NT2/D1 (cell line): ENCODE measurements around the gene HIGD1A.
A peak's percentile ranks its signal among the peaks of the same experiment; 100 is the strongest.

Experiments
- DNase-seq: peaks from one replicate; pipeline ENCODE4 v3.0.0-alpha.2; 2011; ENCODE audit warnings: low read depth, low spot score
- H3K27me3 ChIP-seq: 2 replicates; pipeline ENCODE4 v1.6.0; 2011; ENCODE audit warnings: mild to moderate bottlenecking; ENCODE audit not compliant: insufficient read length, insufficient read depth
- H3K36me3 ChIP-seq: 2 replicates; pipeline ENCODE4 v1.6.1; 2011; ENCODE audit warnings: mild to moderate bottlenecking, low read length, mixed read lengths; ENCODE audit not compliant: insufficient read depth, insufficient read length
- H3K4me1 ChIP-seq: 2 replicates; pipeline ENCODE4 v1.5.1; 2011; ENCODE audit not compliant: insufficient read depth, insufficient read length
- H3K4me3 ChIP-seq: 2 replicates; pipeline ENCODE4 v1.5.1; 2011; ENCODE audit warnings: low read depth; ENCODE audit not compliant: insufficient read length
- H3K9ac ChIP-seq: 2 replicates; pipeline ENCODE4 v1.6.0; 2011; ENCODE audit warnings: low read depth; ENCODE audit not compliant: insufficient read length
- H3K9me3 ChIP-seq: 2 replicates; pipeline ENCODE4 v1.5.1; 2011; ENCODE audit warnings: mild to moderate bottlenecking, low read length; ENCODE audit not compliant: insufficient read depth
- SUZ12 ChIP-seq: IDR thresholded peaks from 2 replicates; pipeline ENCODE4 v1.6.1; 2011; ENCODE audit not compliant: insufficient read length, insufficient read depth; ENCODE audit errors: extremely low read depth
- YY1 ChIP-seq: IDR thresholded peaks from 2 replicates; pipeline ENCODE4 v1.6.1; 2011; ENCODE audit not compliant: insufficient read length, insufficient read depth
- ZNF274 ChIP-seq: IDR thresholded peaks from 2 replicates; pipeline ENCODE4 v1.6.1; 2011; ENCODE audit warnings: mild to moderate bottlenecking, low read depth, low read length

HIGD1A gene

DNA sequence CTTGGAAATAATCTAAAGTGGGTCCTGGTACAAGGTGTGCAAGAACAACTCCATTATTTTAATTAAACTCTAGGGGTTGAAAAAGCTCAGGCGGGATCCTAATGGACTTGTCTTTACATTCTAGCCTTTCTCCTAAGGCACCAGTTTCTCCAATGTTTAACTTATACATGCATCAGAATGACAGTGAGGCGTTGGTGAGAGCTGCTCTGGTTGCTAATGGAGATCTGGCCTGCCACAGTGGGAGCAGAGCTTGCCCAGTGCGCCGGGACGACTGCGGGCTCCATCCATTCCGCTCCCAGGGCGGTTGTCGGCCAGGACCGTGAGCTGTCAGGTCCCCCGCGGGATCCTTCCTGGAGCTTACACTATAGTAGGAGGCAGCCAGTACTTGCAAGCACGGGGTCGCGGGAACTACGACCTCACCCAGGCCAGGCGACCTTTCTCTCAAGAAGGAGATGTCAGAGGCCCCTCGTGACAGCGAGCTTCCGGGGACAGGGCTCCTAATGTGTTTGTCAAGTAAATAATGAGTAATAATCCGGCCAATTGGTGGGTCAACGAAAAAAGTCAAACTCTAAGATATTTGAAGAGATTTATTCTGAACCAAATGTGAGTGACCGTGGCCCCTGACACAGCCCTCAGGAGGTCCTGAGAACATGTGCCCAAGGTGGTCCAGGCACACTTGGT is 991 bp upstream of the HIGD1A start:
- peaks cover 20% of the 10 kb centered on the region for H3K36me3 ChIP-seq
- peaks cover 16% of the 10 kb centered on the region for H3K27me3 ChIP-seq
- H3K9ac ChIP-seq: peak overlapping the region; percentile 92
- H3K9me3 ChIP-seq: no peaks in the 10 kb centered on the region
- peak overlapping the region; percentile 79 for H3K4me3 ChIP-seq
- TF ChIP-seq YY1: no peak
- TF ChIP-seq SUZ12: no peak
- no peak for TF ChIP-seq ZNF274
- no peak for DNase-seq
- H3K4me1 ChIP-seq: no peaks in the 10 kb centered on the region

DNA sequence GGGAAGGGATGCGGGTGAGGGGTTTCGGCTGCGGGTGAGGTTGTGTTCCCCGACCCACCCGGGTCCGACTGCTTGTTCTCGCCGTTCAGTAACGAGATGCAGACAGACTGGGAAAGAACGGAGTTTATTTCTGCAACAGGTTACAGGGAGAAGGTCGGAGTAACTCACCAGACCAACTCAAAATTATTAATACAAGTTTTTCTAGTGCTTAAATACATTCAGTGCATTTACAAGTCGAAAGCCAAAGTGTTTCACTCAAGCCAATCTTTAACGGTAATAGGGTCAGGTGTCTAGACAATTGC is 492 bp upstream of the HIGD1A start:
- H3K9ac ChIP-seq: peak overlapping the region; percentile 92
- TF ChIP-seq YY1 (no peak), SUZ12 (no peak), ZNF274 (no peak)
- no peak for DNase-seq
- H3K4me1 ChIP-seq: no peaks in the 10 kb centered on the region
- H3K36me3 ChIP-seq: peaks cover 23% of the 10 kb centered on the region
- peaks cover 16% of the 10 kb centered on the region for H3K27me3 ChIP-seq
- 0 out of 2 replicates have a peak, but pooled peaks cover 3% of the 10 kb centered on the region for H3K9me3 ChIP-seq
- peak overlapping the region; percentile 79 for H3K4me3 ChIP-seq

DNA sequence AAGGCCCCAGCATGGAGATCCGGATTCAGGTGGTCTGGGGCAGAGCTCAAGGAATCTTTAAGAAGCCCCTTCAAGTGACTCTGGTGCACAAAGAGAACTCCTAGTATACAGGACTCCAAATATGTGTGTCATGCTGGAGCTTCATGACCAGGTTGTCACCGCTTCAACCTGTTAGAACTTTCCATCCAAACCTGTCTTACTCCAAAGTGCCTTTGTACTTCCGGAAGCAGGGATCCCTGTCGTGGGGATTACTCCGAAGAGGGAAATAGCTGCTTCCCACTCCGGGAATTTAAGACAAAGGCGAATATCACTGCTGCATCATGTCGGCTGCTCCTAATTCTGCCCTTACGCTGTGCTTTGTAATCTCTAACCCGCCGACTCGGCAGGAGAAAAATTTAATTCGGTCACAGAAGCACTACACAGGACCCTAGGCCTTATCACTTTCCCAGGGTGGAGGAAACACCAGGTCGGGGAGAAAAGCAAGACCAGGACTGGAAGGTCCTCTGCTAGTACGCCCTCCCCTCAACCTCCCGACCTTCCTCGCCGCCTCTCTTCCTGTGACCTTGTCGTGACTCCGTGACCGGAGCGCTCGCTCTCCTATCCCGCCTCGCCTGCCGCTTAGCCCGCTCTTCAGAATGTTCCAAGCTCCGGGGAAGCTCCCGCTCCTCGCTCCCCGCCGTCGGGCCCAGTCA is 730 bp downstream of the HIGD1A start:
- Histone ChIP-seq H3K9ac (peak overlapping the region; percentile 94), H3K4me1 (no peaks in the 10 kb centered on the region), H3K36me3 (peaks cover 29% of the 10 kb centered on the region), H3K4me3 (peak overlapping the region; percentile 79), H3K9me3 (0 out of 2 replicates have a peak, but pooled peaks cover 10% of the 10 kb centered on the region), H3K27me3 (peaks cover 16% of the 10 kb centered on the region)
- DNase-seq: peak; percentile 13
- TF ChIP-seq ZNF274: no peak
- TF ChIP-seq YY1: no peak
- TF ChIP-seq SUZ12: no peak

DNA sequence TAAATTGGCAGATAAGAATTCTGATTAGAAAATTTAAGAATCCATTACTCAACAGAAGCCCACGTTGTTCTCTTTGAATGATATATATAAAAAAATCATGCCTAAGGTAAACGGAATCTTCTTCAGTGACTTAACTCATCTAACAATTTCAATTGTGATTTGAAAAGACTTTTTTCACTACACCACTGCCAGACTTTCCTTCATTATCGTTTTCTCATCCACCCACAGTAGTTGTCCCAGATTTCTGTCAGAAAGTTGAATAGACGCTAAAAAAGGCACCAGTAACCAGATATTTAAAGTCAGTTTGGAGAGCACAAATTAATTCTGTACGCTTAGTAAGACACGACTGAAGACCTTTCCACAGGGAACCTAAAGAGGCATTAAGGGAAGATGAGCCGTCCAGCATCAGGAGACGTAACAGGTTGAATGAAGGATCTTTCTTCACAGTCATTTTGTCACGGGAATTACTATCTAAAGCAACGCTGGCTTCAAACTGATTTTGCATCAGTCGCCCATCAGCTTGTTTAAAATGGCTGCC is 1.3 kb downstream of the HIGD1A start:
- Histone ChIP-seq H3K4me3 (peak overlapping the region; percentile 79), H3K36me3 (peaks cover 29% of the 10 kb centered on the region), H3K9me3 (0 out of 2 replicates have a peak, but pooled peaks cover 10% of the 10 kb centered on the region), H3K27me3 (peaks cover 16% of the 10 kb centered on the region), H3K9ac (peak overlapping the region; percentile 94), H3K4me1 (no peaks in the 10 kb centered on the region)
- no peak for TF ChIP-seq SUZ12
- peak; percentile 47 for TF ChIP-seq YY1
- DNase-seq: no peak

DNA sequence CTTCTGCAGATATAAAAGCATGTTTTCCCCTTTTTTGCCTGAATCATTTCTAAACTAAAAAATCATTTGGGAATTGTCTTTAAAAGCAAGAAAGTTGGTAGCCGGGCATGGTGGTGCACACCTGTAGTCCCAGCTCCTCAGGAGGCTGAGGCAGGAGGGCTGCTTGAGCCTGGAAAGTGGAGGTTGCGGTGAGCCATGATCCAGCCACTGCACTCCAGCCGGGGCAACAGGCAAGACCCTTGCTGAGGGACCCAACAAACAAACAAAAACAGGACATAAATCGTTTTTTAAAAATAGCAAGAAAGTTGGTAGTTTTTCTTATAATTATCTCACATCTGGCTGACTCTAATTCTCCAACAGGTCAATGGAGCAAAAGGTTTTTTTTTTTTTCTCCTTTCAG is 2.5 kb downstream of the HIGD1A start:
- peaks cover 29% of the 10 kb centered on the region for H3K36me3 ChIP-seq
- H3K27me3 ChIP-seq: peaks cover 16% of the 10 kb centered on the region
- H3K9ac ChIP-seq: no peak overlapping the region
- no peak for DNase-seq
- H3K4me1 ChIP-seq: no peaks in the 10 kb centered on the region
- no peak for TF ChIP-seq SUZ12
- no peak for TF ChIP-seq ZNF274
- no peak for TF ChIP-seq YY1
- no peak overlapping the region for H3K4me3 ChIP-seq
- 0 out of 2 replicates have a peak, but pooled peaks cover 10% of the 10 kb centered on the region for H3K9me3 ChIP-seq

DNA sequence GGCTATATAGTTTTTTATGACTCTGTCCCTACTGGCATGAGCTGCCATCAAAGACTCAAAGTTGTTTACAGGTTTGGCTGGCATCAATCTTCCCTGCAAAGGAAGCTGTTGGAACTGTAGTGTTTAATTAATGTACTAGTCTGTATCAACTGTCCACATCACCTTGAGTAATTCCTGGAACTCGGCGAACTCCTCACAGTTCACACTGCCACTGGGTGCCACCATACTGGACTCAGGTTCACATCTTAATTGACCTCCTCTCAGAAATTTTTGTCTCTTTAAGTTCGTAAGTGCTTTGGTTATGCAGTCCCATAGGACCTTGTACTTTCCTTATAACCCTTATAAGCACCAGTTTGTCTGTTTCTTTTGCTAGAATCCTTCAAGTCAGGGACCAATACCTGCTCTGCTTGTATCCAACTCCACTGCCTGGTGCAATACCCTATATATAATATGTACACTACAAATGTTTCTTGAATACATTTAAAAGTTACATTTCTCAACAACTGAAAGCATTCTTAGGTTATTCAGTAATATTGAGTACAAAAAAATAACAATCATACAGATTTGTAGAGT is 3.2 kb downstream of the HIGD1A start:
- no peak for DNase-seq
- 0 out of 2 replicates have a peak, but pooled peaks cover 10% of the 10 kb centered on the region for H3K9me3 ChIP-seq
- H3K36me3 ChIP-seq: peaks cover 30% of the 10 kb centered on the region
- no peak overlapping the region for H3K4me3 ChIP-seq
- TF ChIP-seq ZNF274 (no peak), SUZ12 (no peak), YY1 (no peak)
- no peak overlapping the region for H3K9ac ChIP-seq
- H3K27me3 ChIP-seq: peaks cover 16% of the 10 kb centered on the region
- H3K4me1 ChIP-seq: no peaks in the 10 kb centered on the region

DNA sequence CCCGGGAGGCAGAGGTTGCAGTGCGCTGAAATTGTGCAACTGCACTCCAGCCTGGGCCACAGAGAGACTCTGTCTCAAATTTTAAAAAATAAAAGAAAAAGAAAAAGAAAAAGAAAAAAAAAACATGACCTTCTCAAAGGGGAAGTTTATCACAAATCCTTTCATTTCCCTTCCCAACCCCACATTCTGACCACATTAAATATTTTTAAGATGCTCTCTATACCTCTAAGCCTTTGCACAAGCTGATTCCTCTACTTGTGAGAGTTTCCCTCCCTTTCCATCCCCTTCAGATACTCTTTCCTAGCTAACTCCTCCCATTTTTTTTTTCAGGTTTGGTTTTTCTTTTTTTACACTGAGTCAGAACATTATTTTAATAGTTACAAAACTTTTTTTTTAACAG is 4.0 kb downstream of the HIGD1A start:
- H3K27me3 ChIP-seq: peaks cover 8% of the 10 kb centered on the region
- H3K4me3 ChIP-seq: no peak overlapping the region
- no peak overlapping the region for H3K9ac ChIP-seq
- no peaks in the 10 kb centered on the region for H3K4me1 ChIP-seq
- no peak for DNase-seq
- peaks cover 38% of the 10 kb centered on the region for H3K36me3 ChIP-seq
- H3K9me3 ChIP-seq: 0 out of 2 replicates have a peak, but pooled peaks cover 10% of the 10 kb centered on the region
- no peak for TF ChIP-seq YY1
- TF ChIP-seq ZNF274: no peak
- TF ChIP-seq SUZ12: no peak
